Esophagus (tissue), 2 donors: ENCODE results near the gene SLC7A8. TPM values are rescaled to one million over a fixed set of nuclear protein-coding genes. Genes with fewer than 3 reads are reported as not detected.

ENCODE experiments used
- H3K27ac ChIP-seq, 2 donors: one replicate each; pipeline ENCODE4 v1.5.1; 2013; ENCODE audit warnings: low read depth in 2 of 2, mild to moderate bottlenecking in 2 of 2, inconsistent platforms in 1 of 2, low read length in 1 of 2, moderate library complexity in 1 of 2
- H3K27me3 ChIP-seq, 2 donors: one replicate each; pipeline ENCODE4 v1.6.1; 2013; ENCODE audit warnings: low read length in 2 of 2, control low read depth in 1 of 2, mild to moderate bottlenecking in 1 of 2; ENCODE audit not compliant: insufficient read depth in 2 of 2, control insufficient read depth in 1 of 2
- H3K36me3 ChIP-seq, 2 donors: one replicate each; pipeline ENCODE4 v1.6.1; 2013; ENCODE audit warnings: low read length in 1 of 2; ENCODE audit not compliant: control insufficient read depth in 2 of 2, insufficient read depth in 2 of 2
- H3K4me1 ChIP-seq, 2 donors: one replicate each; pipeline ENCODE4 v1.6.1; 2013; ENCODE audit warnings: low read length in 1 of 2; ENCODE audit not compliant: control insufficient read depth in 2 of 2, insufficient read depth in 2 of 2
- H3K4me3 ChIP-seq, 2 donors: one replicate each; pipeline ENCODE4 v1.5.1; 2013; ENCODE audit warnings: low read length in 2 of 2, mild to moderate bottlenecking in 2 of 2, low read depth in 1 of 2, moderate library complexity in 1 of 2
- H3K9me3 ChIP-seq, 2 donors: one replicate each; pipeline ENCODE4 v1.6.1; 2013; ENCODE audit warnings: mild to moderate bottlenecking in 2 of 2, low read depth in 1 of 2, low read length in 1 of 2, moderate library complexity in 1 of 2; ENCODE audit not compliant: control insufficient read depth in 2 of 2, insufficient read depth in 1 of 2
- WGBS, 2 donors: extraction: QIAGEN DNeasy Blood & Tissue Kit; methylation state at CpG; one replicate each; pipeline ENCODE4 v1.1.7; 2013; 5-methylcytosine and 5-hydroxymethylcytosine counted together
- polyA plus RNA-seq, 2 donors: library from polyadenylated mRNA; stranded (reverse); fragments of 200-250 nt; gene quantifications; one replicate each; pipeline ENCODE4 v1.2.3, GENCODE V29; 2013
- donor health status: healthy with polysubstance abuse.
- donor health status: Bipolar disorder and iron deficiency.

SLC7A8 gene
- polyA plus RNA-seq, 2 donors = 27.5 to 33.4 TPM

DNA sequence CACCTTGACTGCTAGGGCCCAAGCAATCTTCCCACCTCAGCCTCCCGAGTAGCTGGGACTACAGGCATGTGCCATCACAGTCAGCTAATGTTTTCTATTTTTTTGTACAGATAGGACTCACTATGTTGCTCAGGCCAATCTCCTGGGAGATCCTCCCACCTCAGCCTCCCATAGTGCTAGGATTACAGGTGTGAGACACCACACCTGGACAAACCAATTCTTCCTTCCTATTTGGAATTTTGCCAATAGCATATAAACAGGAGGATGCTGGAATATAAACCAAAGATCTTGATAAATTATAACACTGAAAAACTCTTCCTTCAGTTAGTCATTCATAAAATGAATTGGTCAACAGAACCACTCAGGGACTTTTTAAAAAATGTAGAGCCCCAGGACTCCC is 96.9 kb downstream of the SLC7A8 start:
- Histone ChIP-seq H3K4me1 (no peaks in the 10 kb centered on the region), H3K4me3 (no peak overlapping the region), H3K27ac (no peak overlapping the region), H3K27me3 (no peaks in the 10 kb centered on the region), H3K36me3 (peaks cover 9 to 15% of the 10 kb centered on the region in 2 donors), H3K9me3 (no peaks in the 10 kb centered on the region)
- WGBS, 2 donors = 78 to 98% methylated on average over 1 of the region's 1 CpG

- no peak overlapping the region for H3K27ac ChIP-seq
- H3K36me3 ChIP-seq = peaks cover 16 to 19% of the 10 kb centered on the region in 2 donors
Observed at GRCh38 chr14:23085458-23085857, 98.0 kb downstream of the SLC7A8 start.

DNA sequence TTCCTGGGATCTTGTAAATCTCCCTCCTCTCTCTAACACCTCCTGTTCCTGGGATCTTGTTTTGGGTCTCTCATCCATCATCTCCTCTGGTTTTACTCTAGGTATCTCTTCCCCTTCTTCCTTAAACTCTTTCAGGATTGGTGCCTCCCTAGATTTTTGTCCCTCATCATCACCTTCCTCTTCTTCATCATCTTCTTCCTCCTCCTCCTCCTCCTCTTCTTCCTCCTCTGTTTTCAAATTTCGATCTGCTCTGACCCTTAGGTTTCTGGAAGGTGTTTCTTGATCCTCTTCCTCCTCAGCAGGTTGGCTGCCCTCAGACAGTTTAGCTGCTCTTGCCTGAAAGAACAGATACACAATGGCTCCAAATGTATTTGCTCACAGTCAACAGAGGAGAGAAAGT is 103.0 kb downstream of the SLC7A8 start:
- H3K36me3 ChIP-seq = peaks cover 15 to 36% of the 10 kb centered on the region in 2 donors
- no peak overlapping the region for H3K4me3 ChIP-seq
- 75 to 84% methylated on average over 1 of the region's 1 CpG for WGBS, 2 donors
- H3K4me1 ChIP-seq = no peaks in the 10 kb centered on the region
- H3K27me3 ChIP-seq = no peaks in the 10 kb centered on the region
- no peak overlapping the region for H3K27ac ChIP-seq
- H3K9me3 ChIP-seq = no peaks in the 10 kb centered on the region

More at GRCh38 chr14:23085458-23085857, 98.0 kb downstream of the SLC7A8 start:
- WGBS, 2 donors = 68 to 80% methylated on average over 3 of the region's 3 CpGs
- no peaks in the 10 kb centered on the region for H3K9me3 ChIP-seq
- H3K4me3 ChIP-seq = no peak overlapping the region
- H3K27me3 ChIP-seq = no peaks in the 10 kb centered on the region
- H3K4me1 ChIP-seq = no peaks in the 10 kb centered on the region

DNA sequence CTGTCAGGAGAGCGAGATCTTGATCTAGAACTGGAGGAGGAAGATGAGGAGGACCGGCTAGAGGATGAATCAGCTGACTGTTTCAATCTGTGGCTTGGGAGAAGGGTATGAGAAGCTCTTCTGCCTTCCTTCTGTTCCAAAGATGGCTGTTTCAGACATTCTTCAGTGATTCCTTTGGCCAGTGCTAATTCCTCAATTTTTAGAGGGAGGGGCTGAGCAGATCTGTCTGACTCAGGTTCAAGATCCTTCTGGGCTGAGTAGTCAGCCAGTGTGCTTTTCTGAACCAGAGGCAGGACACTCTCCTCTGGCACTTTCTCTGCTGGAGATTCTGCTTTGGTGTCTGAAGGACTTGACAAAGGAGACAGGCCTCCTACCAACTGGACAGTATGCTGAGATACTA is 103.7 kb downstream of the SLC7A8 start:
- WGBS, 2 donors = 84 to 88% methylated on average over 2 of the region's 2 CpGs
- Histone ChIP-seq H3K27me3 (no peaks in the 10 kb centered on the region), H3K9me3 (no peaks in the 10 kb centered on the region), H3K36me3 (peaks cover 15 to 36% of the 10 kb centered on the region in 2 donors), H3K4me3 (no peak overlapping the region), H3K4me1 (no peaks in the 10 kb centered on the region), H3K27ac (peak overlapping the region; percentile 2 to 42)

- no peak overlapping the region for H3K4me3 ChIP-seq
- H3K9me3 ChIP-seq = no peaks in the 10 kb centered on the region
- peaks cover 15 to 36% of the 10 kb centered on the region in 2 donors for H3K36me3 ChIP-seq
- H3K27me3 ChIP-seq = no peaks in the 10 kb centered on the region
- H3K27ac ChIP-seq = peak overlapping the region; percentile 28 to 51
- H3K4me1 ChIP-seq = no peaks in the 10 kb centered on the region
- 16 to 34% methylated on average over 2 of the region's 2 CpGs for WGBS, 2 donors
Observed at GRCh38 chr14:23078692-23079116, 104.8 kb downstream of the SLC7A8 start.

- H3K27ac ChIP-seq = peak overlapping the region; percentile 62 to 74
- 83 to 88% methylated on average over 5 of the region's 5 CpGs for WGBS, 2 donors
- H3K9me3 ChIP-seq = no peaks in the 10 kb centered on the region
- H3K36me3 ChIP-seq = peaks cover 15 to 36% of the 10 kb centered on the region in 2 donors
- no peaks in the 10 kb centered on the region for H3K4me1 ChIP-seq
- no peak overlapping the region for H3K4me3 ChIP-seq
- H3K27me3 ChIP-seq = no peaks in the 10 kb centered on the region
Observed at GRCh38 chr14:23077962-23078361, 105.5 kb downstream of the SLC7A8 start.

DNA sequence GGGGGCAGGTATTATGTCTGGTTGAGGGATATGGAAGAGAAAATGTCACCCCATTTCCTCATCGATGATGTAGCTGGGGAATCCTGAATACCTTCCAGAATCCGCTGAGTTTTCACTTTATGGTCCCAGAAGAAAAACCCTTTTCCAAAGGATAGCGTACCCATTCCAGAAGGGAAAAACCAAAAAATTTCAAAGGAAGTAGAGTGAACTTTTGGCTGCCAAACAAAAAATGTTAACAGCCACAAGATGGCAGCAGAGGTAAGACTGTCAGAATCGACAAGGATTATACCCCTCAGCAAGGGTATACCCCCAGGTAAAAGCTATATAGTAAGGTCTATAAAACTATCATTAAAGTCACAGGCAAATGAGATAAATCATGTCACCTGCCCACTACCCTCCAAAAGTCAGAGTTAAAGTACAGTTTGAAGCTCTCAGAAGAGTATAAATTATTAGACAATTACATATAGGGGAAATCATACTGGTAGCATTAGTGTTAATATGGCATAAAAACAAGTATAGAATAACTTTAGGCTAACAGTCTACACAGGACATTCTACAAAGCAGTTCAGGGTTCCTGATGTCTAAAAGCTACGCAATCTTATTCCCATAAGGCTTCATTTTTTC is 106.6 kb downstream of the SLC7A8 start:
- H3K9me3 ChIP-seq = no peaks in the 10 kb centered on the region
- peaks cover 0 to 4% of the 10 kb centered on the region in 2 donors for H3K4me1 ChIP-seq
- H3K36me3 ChIP-seq = peaks cover 15 to 33% of the 10 kb centered on the region in 2 donors
- no peak overlapping the region for H3K27ac ChIP-seq
- 61 to 62% methylated on average over 5 of the region's 5 CpGs for WGBS, 2 donors
- H3K27me3 ChIP-seq = no peaks in the 10 kb centered on the region
- H3K4me3 ChIP-seq = no peak overlapping the region

Other genes starting within 250 kb of the SLC7A8 start
- gene HAUS4, start 226.6 kb downstream of the SLC7A8 start, polyA plus RNA-seq = 10 to 100 TPM; 17.0 to 23.5 TPM
- 10 to 100 TPM; 16.5 to 19.7 TPM for gene AJUBA, start 201.1 kb downstream of the SLC7A8 start, polyA plus RNA-seq
- 1 to 10 TPM; 4.7 to 6.1 TPM for gene C14orf93, start 173.5 kb downstream of the SLC7A8 start, polyA plus RNA-seq
- 100 to 1,000 TPM in 1 of 2 donors, 10 to 100 TPM in 1; 35.1 to 136 TPM for gene PSMB5, start 148.8 kb downstream of the SLC7A8 start, polyA plus RNA-seq
- not detected for gene PSMB11, start 141.4 kb downstream of the SLC7A8 start, polyA plus RNA-seq
- 1 to 10 TPM; 4.2 to 7.4 TPM for gene CDH24, start 126.1 kb downstream of the SLC7A8 start, polyA plus RNA-seq
- 100 to 1,000 TPM in 1 of 2 donors, 10 to 100 TPM in 1; 70.5 to 136 TPM for gene ACIN1, start 88.5 kb downstream of the SLC7A8 start, polyA plus RNA-seq
- gene C14orf119, start 88.2 kb downstream of the SLC7A8 start, polyA plus RNA-seq = 10 to 100 TPM; 14.9 to 38.4 TPM
- gene CIROP, start 78.7 kb downstream of the SLC7A8 start, polyA plus RNA-seq = under 1 TPM in 1 of 2 donors, not detected in 1; 0.01 TPM
- gene CEBPE, start 64.4 kb downstream of the SLC7A8 start, polyA plus RNA-seq = under 1 TPM in 1 of 2 donors, not detected in 1; 0.02 TPM
- gene RNF212B, start 54.3 kb upstream of the SLC7A8 start, polyA plus RNA-seq = not detected
- 10 to 100 TPM in 1 of 2 donors, 1 to 10 TPM in 1; 8.0 to 16.1 TPM for gene HOMEZ, start 102.5 kb upstream of the SLC7A8 start, polyA plus RNA-seq
- gene PPP1R3E, start 119.2 kb upstream of the SLC7A8 start, polyA plus RNA-seq = 10 to 100 TPM in 1 of 2 donors, 1 to 10 TPM in 1; 5.2 to 12.7 TPM
- 10 to 100 TPM; 28.0 to 35.0 TPM for gene BCL2L2, start 123.2 kb upstream of the SLC7A8 start, polyA plus RNA-seq
- gene PABPN1, start 137.8 kb upstream of the SLC7A8 start, polyA plus RNA-seq = 100 to 1,000 TPM; 105 to 154 TPM
- gene SLC22A17, start 169.2 kb upstream of the SLC7A8 start, polyA plus RNA-seq = 1 to 10 TPM; 4.7 to 8.3 TPM
- gene EFS, start 181.5 kb upstream of the SLC7A8 start, polyA plus RNA-seq = 10 to 100 TPM; 23.1 to 35.9 TPM
- not detected for gene IL25, start 189.1 kb upstream of the SLC7A8 start, polyA plus RNA-seq
- under 1 TPM in 1 of 2 donors, not detected in 1; 0.21 TPM for gene CMTM5, start 193.4 kb upstream of the SLC7A8 start, polyA plus RNA-seq
- under 1 TPM; 0.20 to 0.63 TPM for gene MYH6, start 224.6 kb upstream of the SLC7A8 start, polyA plus RNA-seq